GM21381 (cell line): ENCODE data around the gene DRAM1.
A peak's percentile ranks its signal among the peaks of the same experiment; 100 is the strongest.
"Not testable (repeated sequence)": the region's sequence is repeated elsewhere in the genome, so short reads cannot be mapped to it uniquely, and the experiment has no call there.

ENCODE experiments used
- ATAC-seq: cut with Tn5 transposase; IDR thresholded peaks from one replicate; pipeline ENCODE4 v1.9.1; 2021; ENCODE audit warnings: mild to moderate bottlenecking, moderate library complexity; ENCODE audit not compliant: unreplicated experiment

The DRAM1 gene

DNA sequence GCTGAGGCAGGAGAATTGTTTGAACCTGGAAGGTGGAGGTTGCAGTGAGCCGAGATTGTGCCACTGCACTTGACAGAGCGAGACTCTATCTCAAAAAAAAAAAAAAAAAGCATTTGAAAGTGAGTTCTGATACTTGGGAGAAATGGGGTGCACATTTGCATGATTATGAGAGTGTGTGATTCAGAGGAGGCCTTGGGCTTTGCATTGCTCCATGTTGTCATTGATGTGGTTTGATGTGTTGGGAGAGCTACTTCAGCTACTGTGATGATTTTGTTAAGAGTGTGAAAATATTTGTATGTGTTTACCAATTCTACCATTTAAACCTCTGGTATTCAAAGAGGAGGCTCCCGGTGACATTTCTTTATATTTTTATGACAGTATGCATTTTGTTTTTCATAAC lies 24.4 kb downstream of the DRAM1 start:
- no peak for ATAC-seq

GRCh38 chr12:101902641-101903040 lies 25.3 kb downstream of the DRAM1 start:
- no peak for ATAC-seq

DNA sequence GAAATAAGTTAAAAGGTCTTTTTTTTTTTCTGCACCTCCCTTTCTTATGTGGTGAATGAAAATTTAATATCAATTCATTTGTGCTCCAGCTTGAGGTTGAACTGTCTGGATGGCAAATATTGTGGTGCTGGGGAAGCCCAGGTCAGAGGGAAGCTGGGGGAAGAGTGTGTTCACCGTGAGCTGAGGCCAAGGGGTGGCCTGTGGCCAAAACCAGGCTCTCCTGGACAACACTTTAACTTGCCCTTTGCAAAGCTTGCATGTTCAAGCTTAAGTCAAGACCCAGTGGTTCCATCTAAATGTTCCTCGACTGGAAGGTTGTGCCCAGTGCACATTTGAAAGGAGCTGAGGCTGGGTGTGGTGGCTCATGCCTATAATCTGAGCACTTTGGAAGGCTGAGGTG lies 28.8 kb downstream of the DRAM1 start:
- no peak for ATAC-seq

- no peak for ATAC-seq
These were observed 31.0 kb downstream of the DRAM1 start for GRCh38 chr12:101908395-101908794.

DNA sequence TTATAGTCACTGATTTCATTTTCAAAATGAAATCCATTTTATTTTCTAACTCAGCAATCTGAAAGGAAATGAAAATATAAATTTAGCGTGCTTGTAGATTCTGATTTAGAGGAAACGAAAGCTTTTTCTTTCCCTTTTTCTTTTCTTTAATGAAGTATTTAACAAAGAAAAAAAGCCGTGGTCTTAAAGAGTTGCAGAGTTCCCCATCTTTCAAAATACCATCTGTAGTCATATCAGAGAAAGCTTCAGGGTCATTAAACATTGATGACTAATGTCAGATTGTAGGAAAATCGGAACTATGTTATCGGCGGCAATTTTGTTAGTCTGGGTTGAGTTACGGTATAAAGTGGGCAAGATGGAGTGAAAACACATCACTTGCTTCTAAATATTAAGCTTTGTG lies 32.3 kb downstream of the DRAM1 start:
- ATAC-seq: no peak

DNA sequence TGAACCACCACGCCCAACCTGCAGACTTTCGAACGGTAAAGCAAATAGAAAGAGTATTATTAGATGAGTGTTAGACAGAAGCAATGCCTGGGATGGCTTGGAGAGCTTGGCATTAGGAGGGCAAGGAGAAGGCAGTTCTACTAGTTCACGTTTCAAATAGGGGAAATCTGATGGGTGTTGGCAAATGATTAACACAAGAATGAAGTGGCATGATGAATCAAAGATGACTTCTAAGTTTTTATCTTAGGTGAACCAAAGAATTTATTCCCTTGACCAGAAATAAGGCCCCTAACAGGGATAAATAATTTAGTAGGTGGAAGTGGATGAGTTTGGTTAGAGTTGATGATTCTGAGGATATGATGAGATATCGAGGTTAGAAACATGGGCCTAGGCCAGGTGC lies 38.5 kb downstream of the DRAM1 start:
- ATAC-seq: no peak

GRCh38 chr12:101918805-101919204 lies 41.4 kb downstream of the DRAM1 start:
- ATAC-seq: not testable (repeated sequence)

DNA sequence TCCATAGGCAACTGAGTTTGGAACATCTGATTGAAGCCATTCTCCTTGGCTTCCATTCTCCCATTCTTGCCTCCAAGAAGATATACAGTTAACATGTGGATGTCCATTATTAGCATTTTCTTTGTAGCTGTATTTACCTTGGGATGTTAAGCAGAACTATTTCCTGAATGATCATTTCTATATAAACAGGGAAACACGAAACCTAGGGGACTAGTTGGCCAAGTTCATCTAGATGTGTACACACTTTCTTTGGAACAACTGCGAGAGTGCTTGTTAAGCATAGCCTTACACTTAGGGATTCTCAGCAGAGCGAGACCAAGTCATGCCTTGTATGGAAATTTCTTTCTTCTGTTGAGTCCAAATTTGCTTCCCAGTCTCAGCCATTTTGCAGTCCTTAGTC lies 42.1 kb downstream of the DRAM1 start:
- no peak for ATAC-seq

DNA sequence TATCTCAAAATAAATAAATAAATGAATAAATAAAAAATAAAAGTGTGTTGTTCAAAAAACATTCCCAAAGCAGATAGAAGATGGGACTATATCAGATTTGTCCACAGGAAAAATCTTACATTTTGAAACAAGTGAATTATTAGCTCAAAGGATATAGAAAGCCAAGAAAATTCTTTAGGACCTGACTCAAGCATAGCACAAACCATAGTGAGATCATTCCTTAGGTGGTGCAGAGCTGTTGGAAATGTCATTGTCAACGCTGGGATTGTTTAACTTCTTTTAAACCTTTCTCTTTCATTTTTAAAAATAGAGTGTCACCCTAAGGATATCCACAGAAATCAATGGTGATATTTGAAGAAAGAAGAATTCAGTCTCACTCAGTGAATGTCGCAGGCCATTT lies 43.5 kb downstream of the DRAM1 start:
- ATAC-seq: no peak

GRCh38 chr12:101923045-101923718 lies 45.8 kb downstream of the DRAM1 start:
- no peak for ATAC-seq

- no peak for ATAC-seq
These were observed 47.2 kb downstream of the DRAM1 start for GRCh38 chr12:101924618-101925017.

GRCh38 chr12:101925361-101925760 lies 48.0 kb downstream of the DRAM1 start:
- ATAC-seq: no peak

GRCh38 chr12:101925935-101926334 lies 48.6 kb downstream of the DRAM1 start:
- no peak for ATAC-seq

DNA sequence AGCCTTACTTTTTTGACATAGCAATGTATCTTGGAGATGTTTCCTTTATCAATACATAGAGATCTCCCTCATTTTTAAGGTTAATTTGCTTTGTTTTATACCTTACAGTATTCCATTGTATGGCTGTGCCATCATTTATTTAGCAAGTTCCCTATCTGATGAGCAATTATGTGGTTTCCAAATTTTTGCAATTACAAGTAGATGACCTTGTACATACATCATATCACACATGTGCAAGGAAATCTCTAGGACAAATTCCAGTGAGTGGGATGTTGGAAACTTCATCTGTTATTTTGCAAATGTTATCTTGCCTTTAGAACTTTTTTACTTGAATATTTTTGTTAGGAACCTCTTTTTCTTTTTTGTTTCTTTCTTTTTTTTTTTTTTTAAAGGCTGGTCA lies 49.7 kb downstream of the DRAM1 start:
- no peak for ATAC-seq

DNA sequence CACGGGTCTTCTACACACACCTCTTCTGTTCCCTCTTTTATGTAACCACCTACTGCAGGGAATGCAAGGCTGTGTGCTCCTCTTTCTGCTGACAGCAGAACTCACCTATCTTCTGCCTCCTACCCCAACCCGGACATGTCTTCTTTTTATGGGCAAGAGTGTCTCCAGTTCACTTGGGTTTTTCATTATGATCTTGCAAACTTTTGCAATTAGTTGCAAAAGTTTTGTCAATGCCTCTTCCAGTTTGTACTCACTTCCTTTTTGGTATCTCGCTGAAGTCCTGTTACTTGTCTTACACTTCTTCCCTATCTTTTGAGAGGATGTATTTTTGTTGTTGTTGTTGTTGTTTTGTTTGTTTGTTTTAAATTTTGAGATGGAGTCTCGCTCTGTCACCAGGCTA lies 50.6 kb downstream of the DRAM1 start:
- ATAC-seq: no peak

- no peak for ATAC-seq
These were observed 51.2 kb downstream of the DRAM1 start for GRCh38 chr12:101928556-101928955.

DNA sequence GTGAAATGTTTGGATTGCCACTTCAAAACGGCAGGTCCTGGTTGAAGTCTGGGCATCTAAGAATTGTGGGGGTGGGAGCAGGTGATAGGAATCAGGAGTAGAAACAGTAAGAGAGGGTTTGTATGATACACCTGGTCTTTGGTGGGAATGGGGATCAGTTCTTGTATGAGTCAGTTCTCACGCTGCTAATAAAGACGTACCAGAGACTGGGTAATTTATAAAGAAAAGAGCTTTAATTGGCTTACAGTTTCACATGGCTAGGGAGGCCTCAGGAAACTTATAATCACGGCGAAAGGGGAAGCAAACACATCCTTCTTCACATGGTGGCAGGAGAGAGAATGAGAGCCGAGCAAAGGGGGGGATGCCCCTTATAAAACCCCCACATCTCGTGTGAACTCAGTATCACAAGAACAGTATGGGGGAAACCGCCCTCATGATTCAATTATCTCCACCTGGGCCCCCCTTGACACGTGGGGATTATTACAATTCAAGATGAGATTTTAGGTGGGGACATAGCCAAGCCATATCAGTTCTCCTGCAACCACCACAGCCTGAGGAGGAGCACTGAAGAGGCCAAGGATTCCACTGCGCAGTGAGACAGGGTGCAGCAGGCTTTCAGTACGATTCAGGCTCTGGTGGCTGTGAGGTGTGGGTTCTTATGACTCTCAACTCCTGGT lies 52.1 kb downstream of the DRAM1 start:
- ATAC-seq: no peak

DNA sequence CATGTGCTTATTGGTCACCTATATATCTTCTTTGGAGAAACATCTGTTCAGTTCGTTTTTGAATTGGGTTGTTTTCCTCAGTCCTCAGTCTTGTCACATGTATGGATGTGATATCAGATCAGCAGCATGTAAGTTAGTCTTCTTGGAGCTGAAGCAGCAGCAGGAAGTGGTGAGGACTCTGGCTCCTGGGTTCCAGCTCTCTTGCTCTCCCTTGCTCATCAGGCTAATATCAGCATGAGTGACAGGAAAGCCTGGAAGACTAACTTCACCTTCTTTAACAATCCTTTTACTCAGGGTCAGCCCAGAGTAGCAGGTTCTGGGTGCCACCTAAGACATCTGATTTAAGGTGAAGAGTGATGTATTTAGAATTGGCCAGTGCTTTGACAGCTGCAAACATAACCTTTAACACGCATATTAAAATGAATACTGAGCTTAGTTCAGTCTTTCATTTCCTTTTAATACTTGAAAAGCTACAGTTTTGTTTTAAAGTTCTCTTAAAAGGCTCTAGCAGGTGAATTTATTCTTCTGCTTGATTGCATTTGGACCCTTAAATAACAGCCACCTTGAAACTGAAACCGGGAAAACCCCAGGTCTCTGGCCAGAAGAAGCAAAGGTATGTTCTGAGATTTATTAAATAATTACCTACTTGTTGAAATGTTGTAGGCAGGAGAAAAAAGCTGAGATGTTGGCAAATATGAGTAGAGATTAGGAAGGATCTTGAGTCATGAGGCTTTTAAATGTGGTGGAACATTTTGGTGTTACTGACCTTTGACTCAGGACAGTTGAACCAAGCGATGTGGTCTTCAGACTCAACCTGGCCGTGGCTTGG lies 54.3 kb downstream of the DRAM1 start:
- ATAC-seq: peak; percentile 40

DNA sequence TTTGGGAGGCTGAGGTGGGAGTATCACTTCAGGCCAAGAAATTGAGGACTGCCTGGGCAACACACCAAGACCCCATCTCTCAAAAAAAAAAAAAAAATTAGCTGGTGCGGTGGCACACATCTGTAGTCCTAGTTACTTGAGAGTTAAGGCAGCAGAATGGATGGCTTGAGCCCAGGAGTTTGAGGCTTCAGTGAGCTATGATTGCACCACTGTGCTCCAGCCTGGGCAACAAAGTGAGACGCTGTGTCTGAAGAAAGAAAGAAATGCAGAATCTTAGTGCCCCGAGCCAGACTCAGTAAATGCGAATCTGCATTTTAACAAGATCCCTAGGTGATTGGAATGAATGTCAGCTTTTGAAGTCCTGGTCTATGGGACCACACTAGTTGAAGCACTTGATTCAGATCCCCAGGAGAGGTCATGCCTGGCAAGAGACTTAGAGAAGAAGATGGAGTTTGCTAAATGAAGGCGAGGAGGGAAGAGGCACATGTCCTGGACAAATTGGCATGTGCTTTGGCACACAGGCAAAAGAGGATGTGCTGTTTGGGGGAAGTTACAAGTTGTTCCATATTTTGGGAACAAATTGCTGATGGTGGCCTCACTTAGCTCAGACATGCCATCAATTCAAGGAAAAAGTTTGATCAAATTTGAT lies 56.6 kb downstream of the DRAM1 start:
- no peak for ATAC-seq

GRCh38 chr12:101935890-101936746 lies 58.7 kb downstream of the DRAM1 start:
- peak; percentile 66 for ATAC-seq
